NCI-H2081 (cell line): ENCODE measurements around the gene CD7.

ENCODE experiments used
- DNase-seq, 2 experiments: peaks; one replicate each; lab custom pipeline; 2025; lab: John Stamatoyannopoulos, UW

The CD7 gene

DNA sequence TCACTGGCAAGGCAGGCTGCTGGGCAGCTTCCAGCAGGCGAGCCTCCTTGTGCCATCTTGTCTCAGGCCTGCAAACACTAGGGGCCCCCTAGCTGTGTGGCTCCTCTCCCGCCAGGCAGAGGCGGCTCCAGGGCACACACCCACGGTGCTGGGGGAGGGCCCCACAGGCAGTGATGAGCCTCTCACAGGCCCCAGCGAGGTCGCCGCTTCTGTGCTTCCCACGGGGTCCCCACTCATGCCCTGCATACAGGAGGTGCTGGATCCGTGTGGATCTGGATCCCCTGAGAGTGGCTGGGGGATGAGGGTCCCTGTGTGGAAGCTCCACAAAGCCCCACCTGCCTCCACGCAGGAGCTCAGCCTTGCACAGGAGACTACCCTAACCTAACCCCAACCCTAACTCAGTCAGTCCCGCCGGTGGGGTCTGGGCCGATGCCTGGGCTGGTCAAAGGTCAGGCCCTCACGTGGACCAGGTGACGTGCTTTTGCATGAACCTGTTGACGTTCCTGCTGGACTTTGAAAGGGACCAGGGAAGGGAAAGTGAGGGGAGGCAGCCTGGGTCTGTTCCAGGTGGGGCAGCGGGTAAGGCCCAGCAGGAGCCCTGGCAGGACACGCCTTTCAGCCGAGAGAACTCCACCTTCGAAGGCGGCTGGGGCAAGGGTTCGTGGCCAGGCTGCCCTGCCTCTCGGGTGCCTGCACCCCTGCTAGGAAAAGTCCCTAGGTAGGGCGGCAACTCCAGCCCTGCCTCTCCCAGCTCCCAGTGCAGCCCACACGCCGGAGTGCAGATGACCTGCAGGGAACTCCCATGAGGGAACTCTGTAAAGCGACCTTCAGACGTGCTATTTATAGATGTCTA, 11.0 kb upstream of the CD7 start:
- DNase-seq, result no peak

DNA sequence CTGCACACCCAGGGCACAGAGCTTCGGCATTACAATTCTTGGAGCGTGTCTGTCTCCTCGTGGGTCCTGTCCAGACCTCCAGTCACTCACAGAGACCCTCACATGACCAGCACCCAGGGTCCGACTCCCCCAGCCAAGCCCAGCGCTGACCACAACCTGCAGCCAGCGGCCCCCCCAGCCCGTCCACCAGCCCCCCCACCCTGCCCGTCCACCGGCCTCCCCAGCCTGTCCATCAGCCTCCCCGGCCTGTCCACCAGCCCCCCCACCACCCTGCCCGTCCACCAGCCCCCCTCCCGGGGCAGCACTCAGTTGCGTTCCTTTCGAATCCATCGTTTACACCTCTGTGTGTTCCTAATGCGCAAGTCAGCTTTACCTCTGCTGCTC, 10.3 kb upstream of the CD7 start:
- no peak for DNase-seq

GRCh38 chr17:82327289-82327688, 9.9 kb upstream of the CD7 start:
- DNase-seq, result no peak

DNA sequence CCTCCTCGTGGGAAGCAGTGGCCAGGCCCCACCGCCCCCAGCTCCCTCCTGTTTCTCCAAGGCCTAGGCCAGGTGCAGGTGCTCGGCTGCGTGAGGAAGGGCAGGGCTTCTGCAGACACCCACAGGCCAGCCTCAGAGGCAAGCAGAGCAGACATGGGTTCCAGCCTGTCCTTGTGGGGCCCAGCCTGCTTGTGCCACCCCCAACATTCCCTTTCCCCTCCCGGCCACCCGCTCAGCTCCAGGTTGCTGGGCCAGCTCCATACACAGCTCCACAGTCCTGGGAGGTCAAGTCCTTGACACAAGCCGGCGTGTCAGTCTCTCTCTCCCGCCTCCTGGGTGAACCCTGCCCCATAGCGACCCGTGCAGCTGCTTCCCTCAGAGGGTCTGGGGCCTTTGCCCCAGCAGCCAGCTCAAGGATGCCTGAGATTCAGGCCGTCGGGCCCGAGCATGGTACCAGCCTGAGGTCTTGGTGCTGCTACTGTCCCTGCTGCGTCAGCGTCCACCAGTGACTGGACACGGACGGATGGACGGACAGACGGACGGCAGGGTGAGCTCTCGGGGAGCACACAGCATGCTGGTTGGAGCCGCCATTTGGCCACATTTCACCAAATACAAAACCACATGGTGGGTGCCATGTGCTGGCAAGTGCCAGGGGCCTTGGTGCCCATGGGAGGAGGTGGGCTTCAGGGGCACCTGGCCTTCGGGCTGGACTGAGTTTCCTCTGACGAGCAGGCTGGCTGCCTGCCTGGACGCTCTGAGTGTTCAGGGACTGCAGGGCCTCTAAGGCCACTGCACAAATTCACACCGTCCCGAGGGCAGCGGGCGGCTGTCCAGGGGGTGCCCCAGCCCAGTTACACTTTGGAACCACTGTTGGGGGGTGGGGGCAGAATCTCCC, 8.1 kb upstream of the CD7 start:
- no peak for DNase-seq

DNA sequence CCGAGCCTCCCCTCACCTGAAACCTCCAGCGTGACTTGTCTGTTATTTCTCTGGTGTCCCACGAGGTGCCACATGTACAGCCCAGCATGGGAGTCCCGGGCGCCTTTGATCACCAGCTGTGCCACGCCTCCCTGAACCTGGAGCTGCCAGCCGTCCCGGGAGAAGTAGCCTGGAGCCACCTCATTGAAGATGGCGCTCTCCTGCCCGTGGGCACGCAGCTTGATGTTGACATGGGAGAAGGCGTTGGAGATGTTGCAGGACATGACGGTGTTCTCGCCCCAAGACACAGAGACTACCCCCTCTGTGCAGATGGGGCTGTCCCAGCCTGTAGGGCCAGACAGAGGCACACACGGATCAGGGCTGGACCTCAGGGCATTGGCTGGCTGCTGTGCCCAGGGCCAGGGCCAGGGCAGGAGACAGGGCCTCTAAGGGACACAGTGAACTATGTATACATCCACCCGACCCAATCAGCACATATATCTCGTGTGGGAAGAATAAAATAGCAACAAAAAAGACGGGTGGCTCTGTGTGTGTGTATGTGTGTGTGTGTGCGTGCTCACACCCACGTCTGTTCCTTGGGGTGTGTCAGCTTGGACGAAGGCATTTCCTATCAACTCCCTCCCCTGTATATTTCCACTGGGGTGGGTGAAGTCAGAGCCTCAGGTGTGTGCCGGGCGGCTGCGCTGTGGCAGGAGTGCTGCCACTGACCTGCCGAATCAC, 7.3 kb upstream of the CD7 start:
- no peak for DNase-seq

GRCh38 chr17:82323514-82324234, 6.3 kb upstream of the CD7 start:
- no peak for DNase-seq

DNA sequence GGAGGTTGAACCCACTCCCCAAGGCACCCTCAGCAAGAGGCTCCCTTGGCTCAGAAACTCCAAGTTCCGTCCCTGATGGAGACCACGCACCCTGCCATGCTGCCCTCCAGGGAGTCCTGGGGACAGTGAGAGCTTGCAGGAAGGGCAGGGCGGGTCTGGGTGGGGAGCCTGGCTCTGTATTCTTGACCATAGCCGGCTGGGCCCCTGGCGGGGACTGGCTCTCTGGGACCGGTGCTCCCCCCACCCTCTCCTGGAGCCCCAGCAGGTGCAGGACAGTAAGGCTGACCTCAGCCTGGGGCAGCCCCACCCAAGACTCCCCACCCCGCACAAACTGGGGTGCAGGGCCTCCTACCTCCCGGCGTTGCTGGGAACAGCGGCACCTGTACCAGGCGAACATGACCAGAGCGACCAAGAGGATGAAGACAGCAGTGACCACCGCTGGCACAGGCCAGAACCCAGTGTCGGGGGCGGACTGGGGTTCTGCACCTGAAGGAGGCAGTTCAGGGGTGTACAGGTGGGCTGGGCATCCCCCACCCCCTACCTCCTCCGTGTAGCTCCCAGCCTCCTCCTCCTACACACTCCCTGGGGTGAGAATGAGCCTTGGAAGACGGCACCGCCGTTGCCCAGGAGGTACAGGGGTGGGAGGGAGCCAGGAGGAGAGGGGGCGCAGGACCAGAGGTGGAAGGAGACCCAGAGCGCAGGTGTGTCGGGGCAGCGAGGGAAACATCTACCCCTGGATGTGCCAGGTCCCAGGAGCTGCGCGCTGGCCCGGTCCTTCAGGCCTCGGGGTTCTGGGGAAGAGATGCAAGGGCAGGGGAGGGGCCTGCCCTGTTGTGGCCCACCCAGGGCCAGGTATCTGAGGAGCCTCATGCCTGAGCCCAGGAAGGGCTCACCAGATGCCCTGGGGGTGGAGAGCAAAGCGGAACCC, 5.4 kb upstream of the CD7 start:
- DNase-seq, result no peak

DNA sequence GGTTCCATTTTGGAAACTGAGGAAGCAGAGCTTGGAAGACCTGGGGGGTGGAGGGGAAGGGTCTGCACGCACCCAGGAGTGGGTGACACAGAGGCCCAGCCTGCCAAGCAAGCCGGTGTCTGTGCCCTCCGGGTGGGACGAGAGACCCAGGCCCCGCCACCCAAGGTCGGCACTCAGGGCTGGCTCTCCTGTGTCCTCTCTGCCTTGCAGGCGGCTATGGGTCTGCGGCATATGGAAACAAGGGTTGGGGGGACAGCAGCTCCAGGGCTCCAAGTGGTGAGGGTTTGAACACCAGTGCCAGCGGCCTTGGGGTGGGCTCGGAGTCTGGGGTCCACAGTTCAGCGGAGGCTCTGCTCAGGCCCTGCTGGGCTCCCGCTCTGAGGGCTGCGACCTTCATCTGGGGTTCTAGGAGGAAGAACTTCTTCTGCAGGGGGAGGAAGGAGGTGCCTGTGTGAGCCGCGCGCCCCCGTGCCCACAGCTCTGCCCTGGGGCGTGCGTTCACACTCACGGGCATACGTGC, 4.6 kb upstream of the CD7 start:
- DNase-seq, result no peak

DNA sequence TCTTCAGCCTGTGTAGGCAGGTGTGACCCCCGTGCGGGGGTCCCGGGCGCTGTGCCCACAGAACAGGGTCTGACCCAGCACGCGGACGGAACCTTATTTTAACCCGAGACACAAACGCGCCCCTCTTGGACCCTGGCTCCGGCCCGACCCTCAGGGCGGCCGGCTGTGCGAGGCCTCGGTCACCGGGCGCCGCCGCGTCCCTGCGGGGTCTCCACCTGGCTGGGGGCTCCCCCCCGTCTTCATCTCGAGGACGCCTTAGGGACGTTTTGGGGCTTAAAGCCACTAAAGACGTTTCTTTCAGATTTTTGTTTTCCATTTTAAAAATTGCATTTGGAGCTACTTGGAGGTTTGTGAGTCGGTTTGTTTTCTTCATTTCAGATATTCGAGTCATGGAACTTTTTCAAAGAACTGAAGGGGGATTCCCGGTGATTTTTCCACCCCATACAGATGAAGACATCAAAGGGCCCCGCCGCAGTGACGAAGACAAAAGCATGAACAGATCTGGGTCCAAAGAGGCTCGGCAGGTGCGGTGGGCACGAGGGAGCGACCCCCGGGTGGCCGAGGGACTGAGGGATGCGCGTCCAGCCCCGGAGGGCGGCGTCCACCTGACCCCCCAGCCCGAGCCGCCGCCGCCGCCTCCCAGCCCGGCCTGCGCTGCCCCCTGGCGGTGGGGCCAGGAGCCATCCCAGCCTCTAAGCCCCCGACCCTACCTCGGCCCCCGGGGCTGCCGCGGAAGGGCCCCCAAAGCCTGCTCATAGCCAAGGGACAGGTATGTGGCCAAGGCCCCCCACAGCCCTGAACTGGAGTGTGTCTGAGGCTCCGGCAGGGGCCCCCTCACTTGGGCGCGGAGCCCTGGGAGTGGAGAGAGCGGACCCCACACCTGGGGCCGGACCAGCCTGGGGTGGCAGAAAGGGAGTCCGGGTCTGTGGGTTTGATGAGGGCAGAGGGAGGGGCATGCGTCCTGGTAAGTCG, 3.8 kb upstream of the CD7 start:
- DNase-seq, result peak in 1 of 2 experiments; percentile 31

GRCh38 chr17:82320140-82320840, 2.9 kb upstream of the CD7 start:
- no peak for DNase-seq

DNA sequence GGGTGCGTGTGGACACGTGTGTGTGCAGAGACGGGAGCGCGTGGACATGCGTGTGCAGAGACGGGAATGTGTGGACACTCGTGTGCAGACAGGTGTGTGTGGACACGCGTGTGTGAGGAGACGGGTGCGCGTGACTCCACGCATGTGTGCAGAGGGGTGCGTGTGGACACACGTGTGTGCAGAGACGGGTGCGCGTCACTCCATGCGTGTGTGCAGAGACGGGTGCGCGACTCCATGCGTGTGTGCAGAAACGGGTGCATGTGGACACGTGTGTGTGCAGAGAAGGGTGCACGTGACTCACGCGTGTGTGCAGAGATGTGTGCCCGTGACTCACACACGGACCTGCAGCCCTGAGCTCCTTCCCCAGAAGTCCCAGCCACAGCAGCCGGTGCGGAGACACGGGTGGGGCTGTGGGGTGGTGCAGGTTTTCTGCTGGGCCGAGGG, 2.2 kb upstream of the CD7 start:
- no peak for DNase-seq

DNA sequence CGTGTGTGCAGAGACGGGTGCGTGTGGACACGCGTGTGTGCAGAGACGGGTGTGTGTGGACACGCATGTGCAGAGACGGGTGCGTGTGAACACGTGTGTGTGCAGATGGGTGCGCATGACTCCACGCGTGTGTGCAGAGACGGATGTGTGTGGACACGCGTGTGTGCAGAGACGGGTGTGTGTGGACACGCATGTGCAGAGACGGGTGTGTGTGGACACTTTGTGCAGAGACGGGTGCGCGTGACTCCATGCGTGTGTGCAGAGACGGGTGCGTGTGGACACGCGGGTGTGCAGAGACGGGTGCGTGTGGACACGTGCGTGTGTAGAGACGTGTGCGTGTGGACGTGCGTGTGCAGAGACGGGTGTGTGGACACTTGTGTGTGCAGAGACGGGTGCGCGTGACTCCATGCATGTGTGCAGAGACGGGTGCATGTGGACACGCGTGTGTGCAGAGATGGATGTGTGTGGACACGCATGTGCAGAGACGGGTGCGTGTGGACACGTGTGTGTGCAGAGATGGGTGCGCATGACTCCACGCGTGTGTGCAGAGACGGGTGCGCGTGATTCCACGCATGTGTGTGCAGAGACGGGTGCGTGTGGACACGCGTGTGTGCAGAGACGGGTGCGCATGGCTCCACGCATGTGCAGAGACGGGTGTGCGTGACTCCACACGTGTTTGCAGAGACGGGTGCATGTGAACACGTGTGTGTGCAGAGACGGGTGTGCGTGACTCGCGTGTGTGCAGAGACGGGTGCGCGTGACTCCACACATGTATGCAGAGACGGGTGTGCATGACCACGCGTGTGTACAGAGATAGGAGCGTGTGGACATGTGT, 1.6 kb upstream of the CD7 start:
- DNase-seq, result no peak

DNA sequence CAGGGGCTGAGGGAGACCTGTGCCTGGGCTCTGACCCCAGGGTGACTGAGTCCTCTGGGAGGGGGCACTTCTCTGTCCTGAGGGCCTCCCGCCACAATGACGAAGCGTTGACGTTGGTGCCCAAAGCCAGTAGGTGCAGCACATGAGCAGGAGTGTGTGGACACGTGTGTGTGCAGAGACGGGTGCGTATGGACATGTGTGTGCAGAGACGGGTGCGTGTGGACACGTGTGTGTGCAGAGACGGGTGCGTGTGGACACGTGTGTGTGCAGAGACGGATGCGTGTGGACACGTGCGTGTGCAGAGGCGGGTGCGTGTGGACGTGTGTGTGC, 726 bp upstream of the CD7 start:
- no peak for DNase-seq

DNA sequence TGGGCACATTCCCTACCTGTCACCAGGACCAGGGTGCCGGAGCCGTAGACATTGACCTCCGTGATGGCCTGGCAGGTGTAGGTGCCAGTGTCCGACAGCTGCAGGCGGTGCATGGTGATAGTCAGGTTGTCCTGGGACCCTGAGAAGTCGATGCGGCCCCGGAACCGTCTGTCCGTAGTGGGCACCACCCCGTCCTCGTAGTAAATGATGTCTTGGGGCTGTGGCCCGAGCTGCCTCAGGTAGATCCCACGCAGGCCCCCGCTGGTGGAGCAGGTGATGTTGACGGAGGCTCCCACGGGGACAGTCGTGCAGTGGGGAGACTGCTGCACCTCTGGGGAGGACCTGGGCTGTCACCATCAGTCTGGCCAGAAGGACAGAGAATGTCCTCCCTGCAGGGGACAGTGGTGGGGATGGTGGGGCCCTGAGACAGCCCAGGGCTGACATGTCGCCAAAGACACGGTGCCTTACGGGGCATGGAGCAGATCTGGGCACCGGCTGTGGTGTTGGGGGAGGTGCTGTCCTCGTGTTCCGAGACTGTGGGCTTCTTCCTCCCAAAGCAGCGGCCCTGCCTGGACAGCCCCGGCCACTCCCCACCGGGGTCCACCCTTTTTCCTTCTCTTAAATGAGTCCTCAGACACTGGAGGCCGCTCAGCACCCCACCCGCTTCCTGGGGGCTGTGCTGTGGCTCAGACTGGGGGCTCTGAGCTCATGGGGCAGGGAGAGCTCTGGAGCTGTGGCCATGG, 586 bp downstream of the CD7 start:
- DNase-seq, result no peak

- no peak for DNase-seq
Observed at GRCh38 chr17:82315703-82316358, 1.6 kb downstream of the CD7 start.
